GM21423 (cell line): ENCODE data around the gene VAV1.

Experiments used
- ATAC-seq: cut with Tn5 transposase; IDR thresholded peaks from one replicate; pipeline ENCODE4 v1.9.1; 2021; ENCODE audit warnings: mild to moderate bottlenecking, moderate library complexity; ENCODE audit not compliant: unreplicated experiment

The VAV1 gene

GRCh38 chr19:6772028-6772865 is at the start of gene VAV1:
TSS of gene VAV1 (plus strand) at chr19:6772708. CDS start at chr19:6772808, 100 bp downstream.
- peak; percentile 36 for ATAC-seq

GRCh38 chr19:6723108-6723618 is 49.3 kb upstream of the VAV1 start:
- ATAC-seq = no peak

- no peak for ATAC-seq
Observed at GRCh38 chr19:6723738-6724137, 48.8 kb upstream of the VAV1 start.

DNA sequence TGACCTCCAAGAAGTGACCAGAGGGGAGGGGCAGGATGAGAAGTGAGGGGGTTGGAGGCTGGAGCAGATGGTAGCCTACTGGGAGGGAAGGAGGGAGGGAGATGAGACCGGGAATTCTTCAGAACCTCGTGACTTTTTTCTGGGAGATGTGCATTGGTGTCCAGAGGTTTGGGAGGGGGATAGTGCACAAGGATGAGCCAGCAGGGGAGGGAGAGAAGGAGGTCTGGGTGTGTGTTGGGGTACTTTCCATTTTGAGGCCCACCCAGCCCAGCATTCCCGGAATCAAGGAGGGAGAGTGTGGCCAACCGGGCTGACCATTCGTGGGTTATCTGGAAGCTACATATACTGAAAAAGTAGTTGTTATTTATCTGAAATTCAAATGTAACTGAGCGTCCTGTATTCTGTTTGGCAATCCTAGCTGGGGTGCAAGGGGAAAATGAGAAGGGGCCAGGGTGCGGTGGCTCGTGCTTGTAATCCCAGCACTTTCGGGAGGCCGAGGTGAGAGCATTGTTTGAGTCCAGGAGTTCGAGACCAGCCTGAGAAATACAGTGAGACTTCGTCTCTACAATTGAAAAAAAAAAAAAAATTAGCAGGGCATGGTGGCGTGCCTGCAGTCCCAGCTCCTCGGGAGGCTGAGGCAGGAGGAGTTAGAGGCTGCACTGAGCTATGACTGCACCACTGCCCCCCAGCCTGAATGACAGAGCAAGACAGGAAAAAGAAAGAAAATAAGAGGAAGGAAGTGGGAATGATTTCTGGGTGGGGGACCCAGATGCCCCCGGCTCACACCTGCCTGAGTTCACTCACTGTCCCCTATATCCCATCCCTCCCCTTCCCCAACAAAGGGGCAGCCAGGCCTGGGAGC is 47.6 kb upstream of the VAV1 start:
- ATAC-seq = no peak

DNA sequence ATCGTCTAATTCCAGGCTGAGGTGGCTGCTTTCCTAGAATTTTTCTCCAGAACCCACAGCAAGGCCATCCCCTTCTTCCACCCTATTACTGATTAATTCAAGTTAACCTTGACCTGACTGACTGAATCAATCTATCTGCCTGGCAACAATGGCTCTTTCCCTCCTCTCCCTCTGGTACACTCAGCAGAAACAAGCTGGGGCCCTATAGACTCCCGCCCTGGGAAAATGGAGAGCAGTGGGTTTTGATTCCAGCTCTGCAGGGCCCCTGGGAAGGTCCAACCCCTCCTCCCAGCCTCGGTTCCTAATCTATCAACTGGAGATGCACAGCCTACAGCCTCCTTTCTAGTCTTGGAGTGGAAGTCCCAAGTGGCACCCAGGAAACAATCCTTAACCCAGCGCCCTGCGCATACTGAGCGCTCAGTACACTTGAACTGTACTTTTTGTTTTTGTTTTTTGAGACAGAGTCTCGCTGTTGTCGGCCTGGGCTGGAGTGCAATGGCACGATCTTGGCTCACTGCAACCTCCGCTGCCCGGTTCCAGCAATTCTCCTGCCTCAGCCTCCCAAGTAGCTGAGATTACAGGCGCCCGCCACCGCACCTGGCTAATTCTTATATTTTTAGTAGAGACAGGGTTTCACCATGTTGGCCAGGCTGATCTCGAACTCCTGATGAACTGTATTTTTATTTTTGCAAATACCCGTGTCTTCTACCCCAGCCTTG is 46.8 kb upstream of the VAV1 start:
- ATAC-seq = no peak

GRCh38 chr19:6728346-6728745 is 44.2 kb upstream of the VAV1 start:
- ATAC-seq = no peak

DNA sequence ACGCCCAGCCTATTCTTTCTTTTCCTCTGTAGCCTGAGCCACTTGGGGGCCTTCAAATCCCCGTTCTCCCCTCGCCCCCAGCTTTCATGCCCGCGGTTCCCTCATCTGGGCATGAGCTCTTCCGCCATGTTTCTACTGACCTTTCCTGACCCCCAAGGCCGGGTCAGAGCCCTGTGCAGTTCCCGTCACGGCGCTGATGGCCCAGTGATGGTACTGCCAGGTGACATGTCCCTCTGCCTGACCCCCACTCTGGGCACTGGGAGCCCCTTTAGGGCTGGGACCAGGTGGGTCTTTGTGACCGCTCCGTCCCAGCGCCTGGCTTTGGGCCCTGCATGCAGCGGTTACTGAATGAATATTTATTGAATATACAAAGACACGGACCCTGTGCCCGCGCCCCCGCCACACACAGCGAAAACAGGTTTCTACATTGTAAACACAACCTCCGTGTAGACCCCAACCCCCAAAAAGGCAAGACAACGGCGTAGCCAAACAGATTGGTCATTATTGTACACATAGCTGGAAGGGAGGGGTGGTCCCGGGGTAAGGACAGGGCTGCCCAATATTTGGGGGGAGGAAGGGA is 42.8 kb upstream of the VAV1 start:
- no peak for ATAC-seq

- no peak for ATAC-seq
Observed at GRCh38 chr19:6730153-6730804, 42.2 kb upstream of the VAV1 start.

GRCh38 chr19:6730941-6731670 is 41.4 kb upstream of the VAV1 start:
- no peak for ATAC-seq

- no peak for ATAC-seq
Observed at GRCh38 chr19:6731822-6732221, 40.7 kb upstream of the VAV1 start.

DNA sequence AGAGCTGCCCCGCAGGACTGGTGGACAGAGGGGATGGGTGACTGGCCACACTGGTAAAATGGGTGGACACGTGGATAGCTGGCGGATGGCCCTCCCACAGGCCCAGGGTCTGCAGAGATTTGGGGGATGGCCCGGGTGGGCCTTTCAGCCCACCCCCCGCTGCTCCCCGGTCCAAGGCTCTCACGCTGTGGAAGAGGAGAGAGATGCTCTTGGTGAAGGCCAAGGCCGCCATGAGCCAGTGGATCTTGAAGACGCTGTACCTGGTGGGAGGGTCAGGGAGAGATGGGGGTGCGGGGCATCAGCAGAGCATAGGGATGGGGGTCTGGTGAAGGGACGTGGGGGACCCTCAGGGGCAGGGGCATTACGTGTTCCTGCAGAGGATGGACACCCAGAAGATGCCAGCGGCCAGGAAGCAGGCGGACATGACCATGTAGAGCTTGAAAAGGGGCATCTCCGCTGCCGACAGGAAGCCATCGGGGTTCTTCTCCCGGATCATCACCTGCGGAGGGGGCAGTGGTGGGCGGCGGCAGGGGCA is 39.6 kb upstream of the VAV1 start:
- ATAC-seq = no peak

- no peak for ATAC-seq
Observed at GRCh38 chr19:6733338-6734095, 39.0 kb upstream of the VAV1 start.

DNA sequence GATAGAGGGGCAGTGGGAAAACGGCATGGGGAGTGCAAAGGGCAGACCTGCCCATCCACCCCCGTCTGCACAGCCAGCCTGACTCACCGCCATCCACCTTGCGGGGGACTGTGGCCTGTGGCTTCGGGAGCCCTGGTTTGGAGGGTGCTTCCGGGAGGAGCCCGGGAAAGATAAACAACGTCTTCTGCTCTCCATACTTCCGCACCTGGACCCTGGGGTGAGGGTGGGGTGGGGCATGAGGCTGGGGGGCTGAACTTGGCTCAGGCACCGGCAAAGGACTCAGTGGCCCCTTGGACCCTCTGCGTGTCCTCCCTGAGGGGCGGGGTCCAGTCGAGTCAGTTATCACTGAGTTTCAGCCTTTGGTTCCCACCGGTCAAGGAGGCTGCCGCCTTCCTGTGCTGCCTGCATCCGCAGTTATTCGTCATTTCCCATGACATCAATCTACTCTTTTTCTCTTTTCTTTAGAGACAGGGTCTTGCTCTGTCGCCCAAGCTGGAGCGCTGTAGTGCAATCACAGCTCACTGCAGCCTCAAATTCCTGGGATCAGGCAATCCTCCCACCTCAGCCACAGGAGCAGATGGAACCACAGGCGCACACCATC is 38.3 kb upstream of the VAV1 start:
- ATAC-seq = no peak

GRCh38 chr19:6735181-6735911 is 37.2 kb upstream of the VAV1 start:
- ATAC-seq = no peak

DNA sequence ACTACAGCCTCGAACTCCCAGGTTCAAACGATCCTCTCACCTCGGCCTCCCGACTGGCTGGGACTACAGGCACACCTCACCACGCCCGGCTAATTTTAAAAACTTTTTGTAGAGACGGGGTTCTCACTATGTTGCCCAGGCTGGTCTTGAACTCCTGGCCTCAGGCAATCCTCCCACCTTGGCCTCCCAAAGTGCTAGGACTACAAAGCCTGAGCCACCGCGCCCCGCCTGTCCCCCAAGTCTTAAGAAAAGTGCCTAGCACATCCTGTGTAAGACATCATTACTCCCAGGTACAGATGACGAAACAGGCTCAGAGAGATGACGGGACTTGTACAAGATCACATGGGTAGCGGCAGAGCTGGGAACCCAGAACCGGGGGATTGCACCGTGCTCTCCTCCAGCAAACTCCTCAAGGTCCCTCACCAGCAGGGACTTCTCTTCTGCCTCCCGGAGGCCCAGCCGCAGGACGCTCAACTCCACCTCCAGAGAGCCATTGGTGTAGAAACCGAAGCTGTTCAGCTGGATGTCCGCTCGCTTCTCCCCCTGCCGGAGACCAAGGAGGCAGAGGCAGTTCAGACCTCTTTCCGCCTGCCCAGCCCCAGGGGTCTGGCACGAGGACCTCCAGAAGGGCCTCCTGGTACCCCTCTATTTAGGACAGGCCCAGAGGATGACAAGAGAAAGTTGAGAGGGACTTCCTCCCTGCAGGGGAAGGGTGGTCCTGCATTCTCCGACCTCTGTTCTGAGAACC is 36.2 kb upstream of the VAV1 start:
- no peak for ATAC-seq

DNA sequence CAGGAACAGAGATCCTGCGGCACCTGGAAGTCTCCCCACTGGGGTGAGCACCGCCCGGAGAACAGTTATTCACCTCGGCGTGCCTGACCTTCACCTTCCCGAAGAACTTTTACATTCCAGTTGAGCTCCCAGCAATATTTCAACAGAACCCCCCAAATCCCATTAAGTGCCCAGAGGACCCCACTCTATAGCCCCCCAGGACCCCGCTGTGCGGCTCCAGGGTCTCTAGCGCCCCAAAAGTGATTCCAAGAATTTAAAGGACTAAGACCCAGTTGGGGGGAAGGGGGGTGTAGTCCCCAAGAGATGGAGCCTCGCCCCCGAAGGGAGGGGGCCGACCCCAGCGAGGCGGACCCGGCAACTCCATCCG is 35.6 kb upstream of the VAV1 start:
- ATAC-seq = no peak
